DND-41 (cell line): Measurements from ENCODE around the gene KRT73.

Experiments
- ATAC-seq: fragments of 200-7000 bp; cut with Tn5 transposase; 3 replicates; pipeline ENCODE4 v1.9.1; 2021; ENCODE audit warnings: low read depth; ENCODE audit not compliant: insufficient read depth
- DNase-seq: peaks from one replicate; pipeline ENCODE4 v3.0.0-alpha.2; 2020
- H2AFZ ChIP-seq: 2 replicates; pipeline ENCODE4 v1.6.0; 2012; ENCODE audit warnings: low read depth, low read length
- H3K27ac ChIP-seq: 2 replicates; pipeline ENCODE4 v1.5.1; 2012; ENCODE audit warnings: low read length, inconsistent platforms
- H3K27me3 ChIP-seq: fragments of 200-600 bp; sonication (generic); 2 replicates; pipeline ENCODE4 v1.6.0; 2012; ENCODE audit warnings: low read length, mild to moderate bottlenecking, inconsistent platforms; ENCODE audit not compliant: insufficient read depth, poor library complexity
- H3K36me3 ChIP-seq: 2 replicates; pipeline ENCODE4 v1.5.1; 2012; ENCODE audit warnings: low read length, inconsistent platforms; ENCODE audit not compliant: insufficient read depth
- H3K4me1 ChIP-seq: 2 replicates; pipeline ENCODE4 v1.5.1; 2012; ENCODE audit warnings: mild to moderate bottlenecking, low read length; ENCODE audit not compliant: insufficient read depth
- H3K4me2 ChIP-seq: 2 replicates; pipeline ENCODE4 v1.6.0; 2012; ENCODE audit warnings: mild to moderate bottlenecking, moderate library complexity, low read length, inconsistent platforms; ENCODE audit not compliant: insufficient read depth
- H3K4me3 ChIP-seq, 2 experiments: fragments of 200-600 bp in 1 of 2; shearing (Covaris generic) in 1 of 2; 2 replicates each; pipeline ENCODE4 v1.5.1; 2012 to 2016; ENCODE audit warnings: inconsistent platforms in 2 of 2, low read length in 2 of 2, mild to moderate bottlenecking in 2 of 2, low read depth in 1 of 2, moderate library complexity in 1 of 2
- H3K79me2 ChIP-seq: 2 replicates; pipeline ENCODE4 v1.6.0; 2012; ENCODE audit warnings: low read length, inconsistent platforms; ENCODE audit not compliant: insufficient read depth
- H3K9ac ChIP-seq: 2 replicates; pipeline ENCODE4 v1.6.0; 2012; ENCODE audit warnings: low read depth, mild to moderate bottlenecking, inconsistent platforms, low read length, moderate library complexity
- H3K9me3 ChIP-seq: 2 replicates; pipeline ENCODE4 v1.5.1; 2012; ENCODE audit warnings: low read length, moderate library complexity, mild to moderate bottlenecking, inconsistent platforms; ENCODE audit not compliant: insufficient read depth, severe bottlenecking
- H4K20me1 ChIP-seq: 2 replicates; pipeline ENCODE4 v1.6.0; 2012; ENCODE audit warnings: low read length; ENCODE audit not compliant: insufficient read depth
- CTCF ChIP-seq: IDR thresholded peaks from 2 replicates; pipeline ENCODE4 v1.5.1; 2012; ENCODE audit warnings: borderline replicate concordance, low read length, moderate library complexity, mild to moderate bottlenecking; ENCODE audit not compliant: poor library complexity, severe bottlenecking; ENCODE audit errors: extremely low read depth
- EZH2 ChIP-seq: IDR thresholded peaks from 3 replicates; pipeline ENCODE4 v1.6.1; 2012; ENCODE audit warnings: borderline replicate concordance, low read depth, mild to moderate bottlenecking, moderate library complexity, low read length, inconsistent platforms; ENCODE audit not compliant: severe bottlenecking

The KRT73 gene

GRCh38 chr12:52645982-52646381, 27.6 kb upstream of the KRT73 start:
- Histone ChIP-seq H3K27me3 (peaks cover 38% of the 10 kb centered on the region), H3K4me2 (no peak overlapping the region), H3K4me3 (no peak overlapping the region), H3K79me2 (no peaks in the 10 kb centered on the region), H3K36me3 (no peaks in the 10 kb centered on the region), H2AFZ (no peak overlapping the region), H3K9ac (no peak overlapping the region), H3K4me1 (no peaks in the 10 kb centered on the region), H3K27ac (no peak overlapping the region), H3K9me3 (no peaks in the 10 kb centered on the region), H4K20me1 (peaks cover 3% of the 10 kb centered on the region)
- DNase-seq (no peak), ATAC-seq (no peak)
- TF ChIP-seq EZH2: no peak
- no peak for TF ChIP-seq CTCF

- H3K4me3 ChIP-seq: no peak overlapping the region
- TF ChIP-seq CTCF (no peak), EZH2 (no peak)
- H3K4me2 ChIP-seq: no peak overlapping the region
- peaks cover 38% of the 10 kb centered on the region for H3K27me3 ChIP-seq
- H3K36me3 ChIP-seq: no peaks in the 10 kb centered on the region
- no peak overlapping the region for H2AFZ ChIP-seq
- H3K4me1 ChIP-seq: no peaks in the 10 kb centered on the region
- no peaks in the 10 kb centered on the region for H3K79me2 ChIP-seq
- no peak overlapping the region for H3K9ac ChIP-seq
- no peak overlapping the region for H3K27ac ChIP-seq
- H3K9me3 ChIP-seq: no peaks in the 10 kb centered on the region
- DNase-seq: no peak
- no peak for ATAC-seq
- peaks cover 3% of the 10 kb centered on the region for H4K20me1 ChIP-seq
These were observed 26.9 kb upstream of the KRT73 start for GRCh38 chr12:52645120-52645761.

- DNase-seq (no peak), ATAC-seq (no peak)
- TF ChIP-seq EZH2 (no peak), CTCF (no peak)
- Histone ChIP-seq H3K9ac (no peak overlapping the region), H3K4me2 (no peak overlapping the region), H3K27ac (no peak overlapping the region), H3K27me3 (peaks cover 38% of the 10 kb centered on the region), H3K9me3 (no peaks in the 10 kb centered on the region), H3K79me2 (no peaks in the 10 kb centered on the region), H2AFZ (no peak overlapping the region), H3K4me1 (no peaks in the 10 kb centered on the region), H4K20me1 (peaks cover 3% of the 10 kb centered on the region), H3K36me3 (no peaks in the 10 kb centered on the region), H3K4me3 (no peak overlapping the region)
These were observed 25.7 kb upstream of the KRT73 start for GRCh38 chr12:52644078-52644415.
